ENCODE data around the gene DNAJC16. TPM values are rescaled to one million over a fixed set of nuclear protein-coding genes. Genes with fewer than 3 reads are reported as not detected.

Gene DNAJC16
- polyA plus RNA-seq, 1 donor (not counting 4 experiments of a cell fraction or from before 2014, with no cell fraction given) = 13.7 TPM

GRCh38 chr1:15531003-15531402 is 4.4 kb downstream of the DNAJC16 start:
- no peak overlapping the region for H3K4me2 ChIP-seq (ENCODE audit: control insufficient read depth, extremely low read depth, insufficient read depth, low read depth, low read length)
- no peaks in the 10 kb centered on the region for H3K9me3 ChIP-seq (ENCODE audit: control insufficient read depth, low read depth, low read length)
- H3K9ac ChIP-seq (ENCODE audit: control insufficient read depth, extremely low read depth, insufficient read depth, low read length) = no peak overlapping the region
- H3K27me3 ChIP-seq (ENCODE audit: control insufficient read depth, extremely low read depth, insufficient read depth, low read length) = no peaks in the 10 kb centered on the region
- no peak for FAIRE-seq
- H3K79me2 ChIP-seq (ENCODE audit: control insufficient read depth, insufficient read depth, low read length) = peaks cover 16% of the 10 kb centered on the region
- no peaks in the 10 kb centered on the region for H4K20me1 ChIP-seq (ENCODE audit: control insufficient read depth, extremely low read depth, insufficient read depth, low read length)
- peaks cover 0 to 6% of the 10 kb centered on the region in 2 experiments for H3K36me3 ChIP-seq (ENCODE audit: control insufficient read depth in 2 of 2, extremely low read depth in 1 of 2, insufficient read depth in 2 of 2, low read length in 2 of 2)
- TF ChIP-seq, protein P1, sequence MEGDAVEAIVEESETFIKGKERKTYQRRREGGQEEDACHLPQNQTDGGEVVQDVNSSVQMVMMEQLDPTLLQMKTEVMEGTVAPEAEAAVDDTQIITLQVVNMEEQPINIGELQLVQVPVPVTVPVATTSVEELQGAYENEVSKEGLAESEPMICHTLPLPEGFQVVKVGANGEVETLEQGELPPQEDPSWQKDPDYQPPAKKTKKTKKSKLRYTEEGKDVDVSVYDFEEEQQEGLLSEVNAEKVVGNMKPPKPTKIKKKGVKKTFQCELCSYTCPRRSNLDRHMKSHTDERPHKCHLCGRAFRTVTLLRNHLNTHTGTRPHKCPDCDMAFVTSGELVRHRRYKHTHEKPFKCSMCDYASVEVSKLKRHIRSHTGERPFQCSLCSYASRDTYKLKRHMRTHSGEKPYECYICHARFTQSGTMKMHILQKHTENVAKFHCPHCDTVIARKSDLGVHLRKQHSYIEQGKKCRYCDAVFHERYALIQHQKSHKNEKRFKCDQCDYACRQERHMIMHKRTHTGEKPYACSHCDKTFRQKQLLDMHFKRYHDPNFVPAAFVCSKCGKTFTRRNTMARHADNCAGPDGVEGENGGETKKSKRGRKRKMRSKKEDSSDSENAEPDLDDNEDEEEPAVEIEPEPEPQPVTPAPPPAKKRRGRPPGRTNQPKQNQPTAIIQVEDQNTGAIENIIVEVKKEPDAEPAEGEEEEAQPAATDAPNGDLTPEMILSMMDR (optimal IDR thresholded peaks at IDR 0.05 in 1 of 3, IDR thresholded peaks at IDR 0.05 in 1 of 3, conservative IDR thresholded peaks at IDR 0.05 in 1 of 3; ENCODE audit: extremely low read depth in 1 of 3, insufficient read depth in 2 of 3, low read length in 3 of 3) = no peak
- no peak for TF ChIP-seq EZH2 (IDR thresholded peaks at IDR 0.05; ENCODE audit: low read length)
- no peak overlapping the region for H3K27ac ChIP-seq (ENCODE audit: control insufficient read depth, insufficient read depth, low read length)
- DNase-seq (ENCODE audit: low read depth, low spot score) = no peak
- peaks cover 7% of the 10 kb centered on the region for H3K4me1 ChIP-seq (ENCODE audit: control insufficient read depth, extremely low read depth, insufficient read depth, low read length)
- H3K4me3 ChIP-seq (ENCODE audit: control insufficient read depth in 2 of 3, extremely low read depth in 1 of 3, insufficient read depth in 2 of 3, low read depth in 1 of 3, low read length in 3 of 3) = no peak overlapping the region
- no peaks in the 10 kb centered on the region for H3K9me1 ChIP-seq (ENCODE audit: control insufficient read depth, extremely low read depth, insufficient read depth, low read length)
- H2AFZ ChIP-seq (ENCODE audit: control insufficient read depth, low read length) = no peak overlapping the region
- dilution Hi-C loops (cut with MboI; ENCODE audit: extremely low pct_ligation_motif_present, low sequenced_read_pairs) = no loop called here

GRCh38 chr1:15531682-15532081 is 5.0 kb downstream of the DNAJC16 start:
- dilution Hi-C loops (cut with MboI; ENCODE audit: extremely low pct_ligation_motif_present, low sequenced_read_pairs) = no loop called here
- Histone ChIP-seq H3K79me2 (ENCODE audit: control insufficient read depth, insufficient read depth, low read length) (peaks cover 16% of the 10 kb centered on the region), H3K4me2 (ENCODE audit: control insufficient read depth, extremely low read depth, insufficient read depth, low read depth, low read length) (no peak overlapping the region), H3K9me3 (ENCODE audit: control insufficient read depth, low read depth, low read length) (no peaks in the 10 kb centered on the region), H3K4me1 (ENCODE audit: control insufficient read depth, extremely low read depth, insufficient read depth, low read length) (peaks cover 4% of the 10 kb centered on the region), H3K27ac (ENCODE audit: control insufficient read depth, insufficient read depth, low read length) (no peak overlapping the region), H3K27me3 (ENCODE audit: control insufficient read depth, extremely low read depth, insufficient read depth, low read length) (no peaks in the 10 kb centered on the region), H3K36me3 (ENCODE audit: control insufficient read depth in 2 of 2, extremely low read depth in 1 of 2, insufficient read depth in 2 of 2, low read length in 2 of 2) (peaks cover 0 to 6% of the 10 kb centered on the region in 2 experiments), H4K20me1 (ENCODE audit: control insufficient read depth, extremely low read depth, insufficient read depth, low read length) (no peaks in the 10 kb centered on the region), H3K4me3 (ENCODE audit: control insufficient read depth in 2 of 3, extremely low read depth in 1 of 3, insufficient read depth in 2 of 3, low read depth in 1 of 3, low read length in 3 of 3) (no peak overlapping the region), H3K9ac (ENCODE audit: control insufficient read depth, extremely low read depth, insufficient read depth, low read length) (no peak overlapping the region), H3K9me1 (ENCODE audit: control insufficient read depth, extremely low read depth, insufficient read depth, low read length) (no peaks in the 10 kb centered on the region), H2AFZ (ENCODE audit: control insufficient read depth, low read length) (no peak overlapping the region)
- TF ChIP-seq, protein P1 (optimal IDR thresholded peaks at IDR 0.05 in 1 of 3, IDR thresholded peaks at IDR 0.05 in 1 of 3, conservative IDR thresholded peaks at IDR 0.05 in 1 of 3; ENCODE audit: extremely low read depth in 1 of 3, insufficient read depth in 2 of 3, low read length in 3 of 3) = no peak
- no peak for TF ChIP-seq EZH2 (IDR thresholded peaks at IDR 0.05; ENCODE audit: low read length)
- DNase-seq (ENCODE audit: low read depth, low spot score) (no peak), FAIRE-seq (no peak)

Data from keratinocyte (primary cell).